KG1 (cell line): ENCODE data around the gene PLEKHA7.

Source experiments
- DNase-seq: peaks from one replicate; lab custom pipeline; 2025; lab: John Stamatoyannopoulos, UW

Gene PLEKHA7

DNA sequence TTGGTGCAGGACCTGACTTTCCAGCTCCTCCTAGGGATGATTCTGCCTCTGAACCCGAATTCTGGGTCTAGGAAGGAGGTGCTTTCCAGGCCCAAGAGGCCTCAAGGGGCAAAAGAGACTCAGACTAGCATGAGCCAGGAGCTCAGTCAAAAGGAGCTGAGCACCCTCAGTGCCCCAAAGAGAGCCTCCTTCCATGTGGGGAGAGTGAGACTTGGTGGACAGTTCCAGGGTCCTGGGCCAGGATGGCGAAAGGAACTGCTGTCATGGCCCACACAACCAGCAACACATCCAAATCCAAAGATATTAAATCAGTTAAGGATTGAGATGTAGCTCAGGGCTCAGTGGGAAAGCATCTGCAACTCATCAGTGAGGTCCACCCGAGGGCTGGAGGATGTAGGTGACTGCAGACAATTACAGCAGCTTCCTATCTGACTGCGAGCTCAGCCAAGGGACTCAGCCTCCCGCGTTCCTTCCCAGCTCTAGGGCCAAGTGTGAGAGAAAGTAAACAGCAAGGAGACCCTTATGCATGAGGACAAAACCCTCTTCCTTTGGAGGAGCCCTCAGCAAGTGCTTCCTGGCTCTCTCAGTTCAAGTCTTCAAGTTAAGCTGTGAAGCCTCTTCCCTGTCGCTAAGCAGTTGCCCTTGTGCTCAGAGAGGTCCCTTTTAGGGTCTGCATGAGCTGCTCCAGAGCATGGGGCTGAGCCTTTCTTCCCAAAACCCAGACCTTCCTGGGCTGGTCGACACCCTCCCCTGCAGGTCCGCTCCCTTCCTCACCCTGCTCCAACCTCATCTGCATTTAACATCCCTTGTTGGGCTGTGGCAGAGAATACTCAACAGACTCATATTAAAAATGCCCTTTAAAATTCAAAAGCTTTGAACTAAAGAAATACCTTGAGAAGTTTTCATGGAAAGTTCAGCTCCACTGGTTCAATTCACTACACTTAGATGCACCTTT lies 240.0 kb downstream of the PLEKHA7 start:
- DNase-seq = no peak

DNA sequence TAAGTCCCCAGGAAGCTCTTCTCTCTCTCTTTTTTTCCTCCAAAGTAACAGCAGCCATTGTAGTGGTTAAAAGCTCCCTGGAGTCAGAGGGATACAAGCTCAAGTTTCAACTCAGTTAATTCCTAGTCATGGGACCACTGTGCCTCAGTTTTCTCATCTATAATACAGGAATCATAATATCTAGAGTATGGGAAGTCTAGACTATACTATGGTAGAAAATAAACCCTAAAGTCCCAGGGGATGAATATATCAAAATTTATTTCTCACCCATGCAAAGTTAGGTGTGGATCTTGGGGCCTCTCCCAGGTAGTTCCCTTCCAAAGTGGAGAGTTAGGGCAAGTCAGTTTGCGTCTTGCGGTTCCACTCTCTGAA lies 242.1 kb downstream of the PLEKHA7 start:
- no peak for DNase-seq

DNA sequence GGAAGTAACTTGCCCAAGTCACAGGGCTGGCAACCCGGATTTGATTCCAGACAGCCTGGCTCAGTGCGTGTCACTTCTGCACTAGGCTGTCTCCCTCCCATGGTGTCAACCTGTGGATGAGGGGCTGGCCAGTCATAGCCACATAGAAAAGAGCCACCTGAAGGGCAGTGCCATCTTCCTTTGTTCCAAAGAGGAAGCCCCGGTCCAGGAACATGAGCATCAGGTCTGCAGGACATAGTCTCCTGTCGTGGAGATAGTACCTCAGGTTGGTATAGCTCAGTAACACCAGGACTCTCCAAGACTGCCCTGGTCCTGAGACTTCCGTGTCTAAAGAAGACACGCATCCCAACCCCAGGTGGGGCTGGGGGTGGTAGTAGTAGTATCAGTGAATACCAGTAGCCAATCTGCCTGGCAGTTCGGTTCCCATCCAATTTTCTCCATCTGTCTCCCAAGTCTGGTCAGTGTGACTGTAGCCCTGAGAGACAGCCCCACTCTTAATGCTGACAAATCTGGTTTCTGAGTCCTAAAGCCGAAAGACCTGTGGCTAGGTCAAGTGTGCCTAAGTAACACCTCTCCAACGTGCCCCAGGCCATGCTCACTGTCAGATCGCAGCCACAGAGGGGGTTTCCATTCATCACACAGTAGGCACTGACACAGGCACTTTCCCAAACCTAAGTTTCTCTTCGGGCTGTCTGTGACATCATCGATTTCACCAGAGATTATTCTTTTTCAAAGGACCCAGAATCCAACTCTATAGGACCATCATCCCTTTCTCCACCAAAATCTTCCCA lies 242.7 kb downstream of the PLEKHA7 start:
- no peak for DNase-seq

DNA sequence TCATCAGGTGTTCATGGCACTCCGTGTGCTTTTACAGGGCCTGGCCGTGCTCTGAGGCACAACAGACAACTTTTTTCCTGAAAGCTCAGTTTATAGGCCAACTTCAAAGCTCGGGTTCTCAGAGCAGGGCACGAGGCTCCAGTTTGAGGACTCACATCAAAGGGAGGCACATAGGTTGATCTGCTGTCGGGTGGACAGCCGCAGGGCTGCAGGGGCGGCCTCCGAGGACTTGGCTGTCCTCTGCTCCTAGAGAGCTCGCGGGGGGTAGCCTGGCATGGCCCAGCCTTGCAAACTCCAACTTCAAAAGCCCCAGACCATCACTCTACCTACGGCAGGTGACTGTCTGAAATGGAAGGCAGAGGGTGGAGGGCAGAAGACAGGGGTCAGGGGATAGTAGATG lies 244.2 kb downstream of the PLEKHA7 start:
- no peak for DNase-seq

DNA sequence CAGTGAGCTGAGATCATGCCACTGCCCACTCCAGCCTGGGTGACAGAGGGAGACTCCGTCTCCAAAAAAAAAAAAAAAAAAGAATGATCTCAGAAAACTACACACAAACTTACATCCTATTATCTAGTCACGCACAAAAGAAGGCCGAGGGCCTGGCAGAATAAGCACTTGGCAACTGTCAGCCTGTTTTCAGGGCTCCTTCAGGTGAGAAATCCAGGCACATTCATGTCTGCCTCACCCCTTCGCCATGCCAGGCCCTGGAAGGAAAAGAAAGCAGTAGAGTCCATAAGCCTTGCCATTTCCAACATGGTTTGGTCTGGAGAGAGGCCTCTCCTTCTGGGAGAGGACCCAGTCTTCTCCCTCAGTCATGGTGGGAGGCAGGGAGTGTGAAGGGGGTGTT lies 244.8 kb downstream of the PLEKHA7 start:
- no peak for DNase-seq

DNA sequence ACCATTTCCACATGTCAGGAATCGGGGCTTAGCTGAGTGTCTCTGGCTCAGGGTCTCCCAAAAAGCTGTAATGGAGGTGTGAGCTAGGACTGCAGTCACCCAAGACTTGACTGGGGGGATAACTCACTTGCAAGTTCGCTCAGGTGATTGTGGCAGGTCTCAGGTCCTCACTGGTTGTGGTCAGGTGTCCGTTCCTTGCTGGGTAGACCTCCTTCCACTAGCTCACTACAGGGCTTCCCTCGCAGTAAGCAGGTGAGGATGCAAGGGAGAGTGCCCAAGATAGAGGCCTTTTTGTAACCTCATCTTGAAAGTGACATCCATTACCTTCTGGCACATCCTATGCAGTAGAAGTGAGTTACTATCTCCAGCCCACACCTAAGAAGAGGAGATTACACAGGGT lies 246.3 kb downstream of the PLEKHA7 start:
- no peak for DNase-seq

DNA sequence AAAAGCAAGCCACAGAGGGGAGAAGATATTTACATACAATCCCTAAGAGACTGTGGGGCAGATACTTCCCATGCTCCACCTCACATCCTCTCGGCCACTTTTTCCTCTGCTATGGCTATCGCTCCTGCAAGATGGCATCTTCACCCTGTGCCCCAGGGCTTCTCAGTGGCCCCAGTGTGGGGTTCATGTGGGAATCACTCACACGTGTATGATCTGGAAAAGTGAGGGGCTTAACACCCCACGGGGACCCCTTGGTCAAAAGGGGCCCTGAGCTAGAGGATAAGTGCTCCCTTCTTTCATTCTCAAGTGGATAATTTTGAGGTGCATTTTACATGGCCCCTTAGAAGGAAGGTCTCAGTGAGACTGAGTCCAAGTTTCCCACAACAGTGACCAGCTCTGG lies 247.1 kb downstream of the PLEKHA7 start:
- DNase-seq = no peak

DNA sequence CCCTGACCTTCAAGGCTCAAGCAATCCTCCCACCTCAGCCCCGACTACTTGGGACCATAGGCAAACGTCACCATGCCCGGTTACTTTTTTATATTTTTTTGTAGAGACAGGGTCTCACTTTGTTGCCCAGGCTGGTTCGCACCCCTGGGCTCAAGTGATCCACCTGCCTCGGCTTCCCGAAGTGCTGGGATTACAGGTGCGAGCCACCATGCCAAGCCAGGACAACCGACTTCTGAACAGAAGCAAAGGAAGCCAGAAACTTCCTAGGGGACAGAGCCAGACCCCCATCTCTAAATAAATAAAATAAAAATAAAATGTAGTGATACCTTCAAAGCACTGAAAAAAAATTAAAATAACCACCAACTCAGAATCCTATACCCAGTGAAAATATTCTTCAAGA lies 249.3 kb downstream of the PLEKHA7 start:
- DNase-seq = no peak

DNA sequence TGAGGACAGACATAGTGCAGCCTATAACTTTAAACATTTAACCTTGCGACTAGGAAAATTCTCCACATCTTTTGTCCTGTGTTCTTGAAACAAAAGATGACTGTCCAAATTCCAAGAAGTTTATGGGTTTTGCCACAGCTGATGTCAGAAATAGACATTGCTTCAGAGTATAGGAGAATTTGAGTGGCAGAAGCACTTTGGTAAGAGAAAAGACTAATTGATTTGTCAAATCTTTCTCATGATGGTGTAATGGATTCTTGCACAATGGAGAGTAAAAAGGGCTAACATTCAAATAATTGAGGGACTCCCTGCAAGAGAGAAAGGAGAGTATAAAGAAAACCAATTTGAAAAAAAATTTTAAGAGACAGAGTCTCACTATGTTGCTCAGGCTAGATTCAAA lies 250.5 kb downstream of the PLEKHA7 start:
- no peak for DNase-seq

DNA sequence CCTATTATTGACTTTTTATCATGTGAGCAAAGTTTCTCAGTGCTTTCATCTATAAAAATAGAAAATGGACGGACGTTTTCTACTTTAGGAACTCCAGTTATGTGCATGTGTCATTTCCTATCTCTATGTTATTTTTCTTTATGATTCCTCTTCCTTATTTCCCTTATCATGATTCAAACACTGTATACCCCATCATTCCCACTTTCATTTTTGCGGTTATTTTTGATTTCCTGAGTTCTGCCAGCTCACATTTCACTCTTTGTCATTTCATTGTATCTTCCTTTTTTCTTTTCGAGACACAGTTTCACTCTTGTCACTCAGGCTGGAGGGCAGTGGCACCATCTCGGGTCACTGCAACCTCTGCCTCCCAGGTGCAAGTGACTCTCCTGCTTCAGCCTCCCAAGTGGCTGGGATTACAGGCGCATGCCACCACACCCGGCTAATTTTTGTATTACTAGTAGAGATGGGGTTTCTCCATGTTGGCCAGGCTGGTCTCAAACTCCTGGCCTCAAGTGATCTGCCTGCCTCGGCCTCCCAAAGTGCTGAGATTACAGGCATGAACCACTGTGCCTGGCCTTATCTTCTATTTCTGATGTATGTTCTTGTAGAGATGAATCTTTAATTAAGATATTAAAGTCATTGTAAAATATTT lies 254.2 kb downstream of the PLEKHA7 start:
- DNase-seq = no peak

DNA sequence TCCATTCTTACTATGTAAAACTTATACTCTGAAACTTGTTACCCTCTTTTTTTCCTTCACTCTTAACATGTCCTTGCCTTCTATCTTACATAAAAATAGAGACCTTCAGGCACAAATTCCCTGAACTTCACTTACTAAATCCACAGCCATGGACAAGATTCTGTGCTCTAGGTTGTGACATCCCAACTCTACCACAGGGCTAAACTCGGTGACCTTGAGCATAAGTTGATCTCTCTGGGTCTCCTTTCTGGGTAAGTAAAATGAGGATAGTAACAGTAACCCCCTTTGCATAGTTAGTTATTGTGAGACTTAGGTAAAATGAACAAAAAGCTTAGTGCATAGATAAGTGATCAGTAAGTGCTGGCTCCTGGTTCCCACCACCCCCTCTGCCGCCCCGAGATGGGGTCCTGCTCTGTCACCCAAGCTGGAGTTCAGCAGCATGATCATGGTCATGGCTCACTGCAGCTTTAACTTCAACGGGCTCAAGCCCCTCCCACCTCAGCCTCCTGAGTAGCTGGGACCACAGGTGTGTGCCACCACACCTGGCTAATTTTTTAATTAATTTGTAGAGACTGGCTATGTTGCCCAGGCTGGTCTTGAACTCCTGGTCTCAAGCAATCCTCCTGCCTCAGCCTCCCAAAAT lies 255.7 kb downstream of the PLEKHA7 start:
- DNase-seq = no peak

DNA sequence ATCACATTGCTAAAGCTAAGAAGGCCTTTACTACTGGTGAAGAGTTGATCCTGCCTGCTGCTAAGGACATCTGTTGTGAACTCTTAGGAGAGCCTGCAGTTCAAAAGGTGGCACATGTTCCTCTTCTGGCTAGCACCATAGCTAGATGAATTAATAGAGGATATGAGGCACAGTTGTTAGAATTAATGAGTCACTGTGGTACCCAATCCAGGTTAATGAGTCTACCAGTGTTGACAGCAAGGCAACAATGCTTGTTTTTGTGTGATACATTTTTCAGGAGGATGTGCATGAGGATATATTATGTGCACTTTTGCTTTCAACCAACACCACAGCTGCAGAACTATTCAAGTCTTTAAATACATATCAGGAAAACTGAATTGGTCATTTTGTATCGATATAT lies 263.8 kb downstream of the PLEKHA7 start:
- no peak for DNase-seq

DNA sequence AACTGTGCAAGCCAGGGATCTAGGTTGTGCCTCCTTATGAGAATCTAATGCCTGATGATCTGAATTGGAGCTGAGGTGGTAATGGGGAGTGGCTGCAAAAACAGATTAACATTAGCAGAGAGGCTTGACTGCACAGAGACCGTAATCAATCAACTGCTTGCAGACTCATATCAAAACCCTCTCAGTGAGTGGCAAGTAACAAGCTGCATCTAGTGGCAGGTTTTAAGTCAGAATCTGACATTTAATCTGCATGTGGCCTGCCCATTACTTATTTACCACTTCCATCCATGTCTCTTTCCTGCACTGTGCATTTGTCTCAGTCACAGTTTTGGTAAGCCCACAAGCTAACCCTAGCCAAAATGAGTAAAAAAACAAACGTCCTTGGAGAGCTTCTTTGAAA lies 264.5 kb downstream of the PLEKHA7 start:
- no peak for DNase-seq

DNA sequence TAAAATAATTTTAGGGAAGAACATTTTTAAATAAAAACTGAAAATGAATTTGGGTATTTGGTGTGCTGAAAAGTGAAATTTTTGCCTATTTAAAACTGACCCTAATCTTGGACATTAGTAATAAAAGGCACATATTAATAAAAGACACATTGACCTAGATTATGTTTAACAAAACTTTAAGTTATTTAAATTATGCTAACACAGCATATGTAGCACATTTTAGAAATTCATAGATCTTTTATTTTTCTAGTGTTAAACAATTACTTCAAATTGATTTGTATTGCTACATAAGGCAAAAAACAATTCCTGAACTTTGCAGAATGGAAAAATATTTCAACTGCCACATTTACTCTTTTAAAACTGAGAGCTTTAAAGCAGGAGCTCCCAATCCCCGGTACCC lies 265.1 kb downstream of the PLEKHA7 start:
- DNase-seq = no peak

DNA sequence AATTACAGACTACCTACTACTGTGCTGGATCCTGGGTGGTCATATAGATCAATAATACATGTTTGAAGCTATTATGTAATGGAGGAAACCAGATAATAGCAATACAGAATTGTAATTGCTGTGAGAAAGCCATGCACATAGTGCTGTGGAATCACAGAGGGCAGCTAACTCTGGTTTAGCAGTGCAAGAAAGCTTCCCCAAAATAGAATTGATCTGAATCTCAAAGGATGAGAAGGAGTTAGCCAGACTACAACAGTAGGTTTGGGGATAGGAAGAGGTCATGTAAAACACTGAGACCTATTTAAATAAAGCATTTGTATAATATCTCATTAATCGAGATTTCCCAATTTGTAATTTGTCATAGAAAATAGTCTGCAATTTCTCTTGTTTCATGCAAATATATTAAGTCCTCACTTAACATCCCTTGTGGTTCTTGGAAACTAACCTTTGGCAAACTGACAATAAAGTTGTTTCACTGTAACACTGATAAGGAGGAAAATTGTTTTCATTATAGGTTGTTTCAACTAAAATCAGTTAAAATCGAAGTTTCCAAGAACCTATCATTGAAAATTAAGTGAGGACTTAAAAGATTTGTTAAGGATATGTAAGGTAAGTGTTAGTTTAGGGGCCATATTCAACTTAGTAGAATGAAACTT lies 268.1 kb downstream of the PLEKHA7 start:
- no peak for DNase-seq

DNA sequence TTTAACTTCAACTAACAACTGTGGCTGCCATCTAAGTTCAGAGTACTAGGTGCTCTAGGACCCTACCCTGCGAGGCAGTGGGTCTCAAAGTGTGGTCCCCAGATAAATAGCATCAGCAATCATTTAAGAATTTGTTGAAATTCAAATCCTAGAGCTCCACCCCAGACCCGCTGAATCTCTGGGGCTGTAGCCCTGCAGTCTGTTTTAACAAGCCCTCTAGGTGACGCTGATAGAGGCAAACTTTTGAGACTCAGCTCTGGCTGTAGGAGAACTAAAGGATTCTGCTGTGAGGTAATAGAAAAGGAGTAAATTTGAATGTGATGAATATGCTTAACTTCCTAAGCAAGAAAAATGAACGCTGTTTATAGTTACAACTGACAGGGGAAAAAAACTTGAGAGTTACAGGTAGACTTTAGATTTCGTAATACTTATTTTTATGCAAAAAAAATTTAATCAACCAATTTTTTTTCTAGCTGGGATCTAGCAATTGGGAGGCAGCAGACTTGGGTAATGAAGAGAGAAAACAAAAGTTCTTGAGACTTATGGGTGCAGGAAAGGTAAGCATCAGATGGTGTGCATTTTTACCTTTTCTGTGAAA lies 270.0 kb downstream of the PLEKHA7 start:
- DNase-seq = no peak

DNA sequence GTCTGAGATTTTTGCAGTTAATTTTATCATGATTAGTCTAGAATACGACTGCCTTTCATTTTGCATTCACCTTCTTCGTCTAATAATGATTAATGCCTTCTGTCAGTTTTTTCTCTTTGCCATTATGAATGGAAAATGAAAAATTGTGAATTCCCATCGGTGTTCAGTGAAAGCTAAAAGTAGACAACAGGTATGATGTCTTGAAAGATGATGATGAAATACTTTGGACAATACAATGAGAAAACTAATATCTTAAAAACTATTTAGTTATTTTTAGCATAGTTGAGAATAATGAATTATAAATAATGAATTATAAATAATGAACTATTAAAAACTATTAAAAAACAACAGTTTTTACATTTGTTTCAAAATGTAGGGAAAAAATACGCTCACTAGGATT lies 270.7 kb downstream of the PLEKHA7 start:
- no peak for DNase-seq

DNA sequence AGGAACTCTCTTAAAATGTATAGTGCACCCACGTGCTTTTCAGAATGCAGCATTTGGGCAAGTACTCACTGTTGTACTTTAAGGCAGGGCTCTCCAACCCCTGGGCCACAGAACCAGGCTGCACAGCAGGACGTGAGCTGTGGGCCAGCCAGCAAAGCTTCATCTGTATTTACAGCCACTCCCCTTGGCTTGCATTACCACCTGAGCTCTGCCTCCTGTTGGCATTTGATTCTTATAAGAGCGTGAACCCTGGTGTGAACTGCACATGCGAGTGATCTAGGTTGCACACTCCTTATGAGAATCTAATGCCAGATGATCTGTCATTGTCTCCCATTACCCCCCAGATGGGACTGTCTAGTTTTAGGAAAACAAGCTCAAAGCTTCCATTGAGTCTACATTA lies 272.7 kb downstream of the PLEKHA7 start:
- no peak for DNase-seq

DNA sequence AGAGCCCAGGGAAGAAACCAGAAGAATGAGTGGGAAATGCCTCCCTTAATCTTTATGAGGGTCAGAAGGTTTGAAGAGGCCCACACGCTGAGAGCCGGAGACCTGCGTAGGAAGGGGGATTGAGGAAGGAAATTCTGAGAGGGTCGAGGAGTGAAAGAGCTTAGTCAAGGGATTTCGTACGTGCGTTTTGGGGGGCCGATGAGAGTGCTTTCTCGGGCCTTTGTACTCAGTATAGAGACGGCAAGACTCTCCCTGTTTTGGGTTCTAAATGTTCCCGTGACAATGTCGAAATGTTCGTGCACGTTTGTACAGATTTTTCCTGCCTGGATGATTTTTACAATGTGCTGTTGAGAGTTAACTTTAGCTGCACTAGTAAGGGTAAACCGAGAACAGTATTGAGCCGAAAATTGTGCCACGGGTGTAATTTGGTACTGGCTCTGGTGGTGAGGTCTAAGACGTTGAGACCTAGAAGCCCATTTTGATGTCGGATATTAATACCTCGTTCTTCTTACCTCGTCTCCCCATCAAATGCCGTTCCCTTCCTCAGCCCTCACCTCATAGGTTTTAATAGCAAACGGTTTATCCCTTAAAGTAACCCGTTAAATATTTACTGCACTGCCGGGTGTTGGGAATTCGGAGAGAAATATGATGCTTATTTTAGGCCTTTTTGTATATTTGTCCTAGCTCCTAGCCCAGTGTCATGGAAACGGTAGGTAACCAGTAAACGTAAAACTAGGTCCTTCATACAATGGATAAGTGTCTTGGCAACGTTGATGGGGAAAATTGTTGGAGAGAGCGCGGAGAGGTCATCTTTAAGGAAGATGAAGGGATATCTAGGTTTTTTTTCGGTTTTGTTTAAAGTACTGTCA lies 275.0 kb downstream of the PLEKHA7 start:
- DNase-seq = peak; percentile 20

DNA sequence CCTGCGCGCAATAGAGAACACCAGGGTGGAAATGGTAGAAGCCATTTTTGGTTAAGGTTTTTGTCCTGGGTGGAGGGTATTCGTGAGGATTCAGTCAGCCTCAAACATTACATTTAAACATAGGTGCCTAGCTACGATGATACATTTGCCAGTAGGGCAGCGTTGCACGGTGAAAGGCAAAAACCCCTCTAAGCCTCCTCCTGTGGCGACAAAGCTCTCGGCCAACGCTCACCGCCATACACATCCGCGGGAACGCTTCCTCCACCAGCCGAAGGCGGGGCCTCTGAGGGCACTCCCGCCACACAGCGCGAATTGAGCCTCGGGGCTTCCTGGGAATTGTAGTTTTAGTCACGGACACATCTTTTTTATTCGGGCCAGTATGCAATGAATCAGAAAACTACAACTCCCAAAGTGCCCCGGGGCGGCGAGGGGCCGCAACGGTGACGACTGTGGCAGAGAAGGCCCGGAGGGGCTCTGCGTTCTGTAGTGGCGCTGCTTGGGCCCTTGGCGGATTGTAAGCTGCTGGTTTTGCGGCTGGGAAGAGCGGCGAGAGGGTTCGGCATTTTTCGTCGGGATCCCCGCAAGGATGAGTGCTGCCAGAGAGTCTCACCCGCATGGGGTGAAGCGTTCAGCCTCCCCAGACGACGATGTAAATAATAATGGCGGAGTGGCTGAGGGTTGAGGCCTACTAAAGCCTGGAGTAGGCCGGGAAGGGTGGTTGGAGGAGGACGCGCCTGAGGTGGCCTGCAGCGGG lies 275.8 kb downstream of the PLEKHA7 start, which contains the start of gene C11orf58:
Gene C11orf58 (plus strand): TSS at position 455 of the 754 bp plus-strand sequence. CDS start 132 bp downstream, at position 587.
- peak; percentile 92 for DNase-seq
